ENCODE measurements around the gene DMGDH.

The DMGDH gene

DNA sequence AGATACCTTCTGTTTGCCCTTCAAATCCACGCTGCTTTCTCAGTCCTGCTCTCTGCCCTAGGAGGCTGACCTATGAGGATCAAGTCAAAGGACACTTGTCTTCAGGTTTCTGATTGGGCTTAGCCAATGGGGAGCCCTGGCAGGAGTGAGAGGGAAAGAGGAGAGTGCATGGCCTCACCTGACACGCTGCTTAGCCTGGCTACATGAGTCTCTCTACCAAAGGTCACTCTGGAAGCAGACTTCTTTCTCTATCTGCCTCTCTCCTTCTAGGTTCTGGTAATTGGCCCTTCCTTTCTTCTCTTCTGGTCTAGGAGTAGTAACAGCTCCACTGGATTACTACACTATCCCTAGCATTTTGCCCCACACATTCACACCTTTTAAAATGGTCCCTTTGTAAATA, 97.5 kb downstream of the DMGDH start:
- DNase-seq = no peak

DNA sequence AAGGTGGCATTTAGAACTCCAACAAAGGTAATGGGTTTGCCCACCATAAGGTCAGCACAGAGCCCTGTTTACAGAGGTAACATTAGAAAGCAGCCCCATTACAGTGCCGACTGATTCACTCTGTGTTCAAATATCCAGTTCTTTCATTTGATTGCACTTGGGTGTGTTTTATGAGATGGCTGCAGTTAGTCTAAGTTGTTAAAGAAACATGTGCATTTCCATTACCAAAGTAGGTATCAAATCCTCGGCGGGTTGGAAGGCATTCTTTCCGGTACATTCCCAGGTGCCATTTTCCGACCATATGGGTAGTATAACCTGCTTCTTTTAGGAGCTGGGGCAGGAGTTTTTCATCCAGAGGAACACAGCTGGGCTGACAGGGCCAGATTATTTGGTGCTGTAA, 100.7 kb downstream of the DMGDH start:
- no peak for DNase-seq

DNA sequence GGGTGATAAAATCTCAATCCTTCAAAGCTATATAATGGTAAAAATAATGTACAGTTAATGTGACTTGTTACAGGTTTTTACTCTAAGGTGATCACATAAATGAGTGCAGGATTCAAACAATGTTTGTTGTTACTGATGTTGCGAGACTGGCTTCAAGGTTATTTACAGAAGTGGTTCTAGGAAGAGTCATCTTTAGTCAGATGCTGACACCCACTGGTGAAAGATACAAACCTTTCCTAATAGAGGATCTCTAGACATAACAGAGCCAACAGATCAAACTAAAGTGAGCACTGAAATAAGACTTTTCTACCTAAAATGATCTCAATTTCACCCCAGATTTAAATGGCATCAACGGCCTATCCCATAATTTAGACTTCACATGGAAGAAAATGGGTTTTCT, 104.6 kb downstream of the DMGDH start:
- peak; percentile 5 for DNase-seq

DNA sequence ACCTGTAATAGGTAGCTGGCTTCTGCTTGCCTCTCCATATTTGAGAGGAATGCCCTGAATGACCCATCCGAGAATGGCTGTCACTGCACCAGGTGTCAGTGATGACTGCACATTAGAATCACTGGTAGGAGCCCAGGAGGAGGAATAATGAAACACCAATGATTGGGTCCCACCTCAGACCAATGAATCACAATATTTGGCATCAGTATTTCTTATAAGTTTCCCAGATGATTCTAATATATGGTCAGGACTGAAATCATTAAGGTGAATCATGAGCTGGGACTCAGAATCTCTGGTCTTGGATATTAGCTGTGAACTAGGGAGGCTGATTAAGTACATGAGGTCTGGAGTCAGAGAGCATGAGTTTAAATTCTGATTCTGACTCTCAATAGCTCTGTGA, 107.7 kb downstream of the DMGDH start:
- DNase-seq = no peak

DNA sequence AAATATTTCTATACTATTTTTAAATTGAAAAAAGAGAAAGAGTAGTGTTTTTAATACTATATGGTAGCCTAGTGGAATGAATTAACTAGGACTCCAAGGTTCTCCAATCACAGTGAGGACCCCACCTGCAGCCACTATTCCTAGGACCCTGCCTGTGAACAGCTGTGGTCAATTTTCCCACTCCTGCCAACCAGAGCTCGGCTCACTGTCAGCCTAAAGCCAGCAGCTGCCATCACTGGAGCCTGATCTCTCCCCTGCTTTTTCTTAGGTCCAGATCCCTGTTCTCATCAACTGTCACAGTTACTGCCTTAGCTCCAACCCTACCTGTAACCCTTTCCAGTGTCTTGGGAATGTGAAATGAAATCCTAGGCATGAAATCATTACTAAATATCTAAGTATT, 109.7 kb downstream of the DMGDH start:
- no peak for DNase-seq

DNA sequence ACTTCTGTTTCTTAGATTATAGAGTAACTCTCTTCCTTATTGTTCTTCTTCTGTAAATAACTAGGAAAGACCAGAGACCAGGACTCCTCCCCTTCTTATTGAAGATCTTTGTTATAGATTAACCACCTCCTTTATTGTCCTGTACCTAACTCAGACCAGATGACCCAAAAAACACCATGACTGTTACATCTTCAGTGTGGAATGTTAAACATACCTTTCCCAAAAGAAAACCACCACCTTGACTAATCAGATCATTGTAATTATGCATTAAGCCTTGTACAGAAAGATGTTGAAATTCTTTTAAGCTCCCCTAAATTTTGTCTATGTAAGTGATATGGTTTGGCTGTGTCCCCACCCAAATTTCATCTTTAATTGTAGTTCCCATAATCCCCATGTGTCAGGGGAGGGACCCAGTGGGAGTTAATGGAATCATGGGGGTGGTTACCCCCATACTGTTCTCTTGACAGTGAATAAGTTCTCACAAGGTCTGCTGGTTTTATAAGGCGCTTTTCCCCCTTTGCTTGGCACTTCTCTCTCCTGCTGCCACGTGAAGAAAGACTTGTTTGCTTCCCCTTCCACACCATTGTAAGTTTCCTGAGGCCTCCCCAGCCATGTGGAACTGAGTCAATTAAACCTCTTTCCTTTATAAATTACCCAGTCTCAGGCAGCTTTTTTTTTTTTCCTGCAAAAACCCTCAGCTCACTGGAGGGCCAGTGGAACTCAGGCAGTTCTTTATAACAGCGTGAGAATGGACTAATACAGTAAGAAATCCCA, 110.6 kb downstream of the DMGDH start:
- DNase-seq = no peak

DNA sequence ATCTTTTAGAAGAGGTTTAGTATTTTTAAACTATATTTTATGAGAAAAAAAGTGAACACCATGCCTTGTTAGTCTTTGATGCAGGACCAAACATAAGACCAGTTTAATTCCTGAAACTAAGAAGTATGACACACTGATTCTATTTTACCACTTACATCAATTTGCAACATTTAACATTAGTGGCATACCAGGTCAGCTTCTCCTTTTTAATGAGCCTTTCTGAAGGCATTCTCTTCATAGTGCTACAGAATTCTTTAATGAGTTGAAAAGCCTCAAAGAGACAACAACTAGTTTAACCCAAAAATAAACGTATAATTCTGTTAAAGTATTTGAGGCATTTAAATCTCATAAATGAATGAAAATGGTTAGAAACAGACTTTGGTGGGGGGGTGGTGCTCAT, 112.6 kb downstream of the DMGDH start:
- no peak for DNase-seq

DNA sequence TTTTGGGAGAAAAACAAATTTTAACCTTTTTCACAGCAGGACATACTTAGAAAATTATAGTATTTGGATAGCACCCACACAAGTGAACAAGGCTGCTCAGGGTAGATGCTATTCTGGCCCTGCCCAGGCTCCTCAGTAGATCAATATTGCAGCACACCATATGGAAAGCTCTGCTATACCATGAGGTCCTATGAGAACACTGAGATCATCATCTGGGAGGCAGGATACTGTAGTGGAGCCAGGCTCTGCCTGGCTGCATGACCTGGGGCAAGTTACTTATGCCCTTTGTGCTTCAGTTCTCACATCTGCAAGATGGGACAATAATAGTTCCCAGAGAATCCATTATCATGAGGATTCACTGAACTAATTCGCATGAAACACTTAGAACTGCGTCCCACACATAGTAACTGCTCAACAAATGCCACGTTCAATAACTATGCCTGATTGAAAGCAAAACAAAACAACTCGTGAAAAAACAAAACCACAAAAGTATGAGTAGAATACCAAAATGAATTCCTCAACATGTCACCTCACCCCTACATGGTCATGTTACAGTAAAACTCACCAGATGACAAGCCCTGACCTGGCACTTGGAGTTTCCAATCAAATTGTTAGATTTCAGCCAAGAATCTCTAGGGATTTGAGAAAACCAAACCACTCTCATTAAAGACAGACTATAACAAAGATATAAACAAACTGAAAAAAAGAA, 116.2 kb downstream of the DMGDH start:
- DNase-seq = no peak

All from NCI-H2171 (cell line).